ENCODE measurements around the gene BMP7. TPM values are rescaled to one million over a fixed set of nuclear protein-coding genes. Genes with fewer than 3 reads are reported as not detected.

The BMP7 gene
- total RNA-seq, 4 donors from 2014 or later = 4.6 to 7.1 (median 5.6) TPM

- H3K4me1 ChIP-seq = peaks cover 0 to 3% (median 0%) of the 10 kb centered on the region in 4 donors
- H3K36me3 ChIP-seq = no peaks in the 10 kb centered on the region
- no peak overlapping the region for H3K4me3 ChIP-seq
- intact Hi-C loops (cut with DNase I) = no loop called here
- TF ChIP-seq EP300 (IDR thresholded peaks at IDR 0.05) (no peak), POLR2A (IDR thresholded peaks at IDR 0.05; ENCODE audit: low read depth) (no peak), POLR2AphosphoS5 (IDR thresholded peaks at IDR 0.05) (no peak)
- TF ChIP-seq, protein P1, sequence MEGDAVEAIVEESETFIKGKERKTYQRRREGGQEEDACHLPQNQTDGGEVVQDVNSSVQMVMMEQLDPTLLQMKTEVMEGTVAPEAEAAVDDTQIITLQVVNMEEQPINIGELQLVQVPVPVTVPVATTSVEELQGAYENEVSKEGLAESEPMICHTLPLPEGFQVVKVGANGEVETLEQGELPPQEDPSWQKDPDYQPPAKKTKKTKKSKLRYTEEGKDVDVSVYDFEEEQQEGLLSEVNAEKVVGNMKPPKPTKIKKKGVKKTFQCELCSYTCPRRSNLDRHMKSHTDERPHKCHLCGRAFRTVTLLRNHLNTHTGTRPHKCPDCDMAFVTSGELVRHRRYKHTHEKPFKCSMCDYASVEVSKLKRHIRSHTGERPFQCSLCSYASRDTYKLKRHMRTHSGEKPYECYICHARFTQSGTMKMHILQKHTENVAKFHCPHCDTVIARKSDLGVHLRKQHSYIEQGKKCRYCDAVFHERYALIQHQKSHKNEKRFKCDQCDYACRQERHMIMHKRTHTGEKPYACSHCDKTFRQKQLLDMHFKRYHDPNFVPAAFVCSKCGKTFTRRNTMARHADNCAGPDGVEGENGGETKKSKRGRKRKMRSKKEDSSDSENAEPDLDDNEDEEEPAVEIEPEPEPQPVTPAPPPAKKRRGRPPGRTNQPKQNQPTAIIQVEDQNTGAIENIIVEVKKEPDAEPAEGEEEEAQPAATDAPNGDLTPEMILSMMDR (IDR thresholded peaks at IDR 0.05) = no peak
- no peak overlapping the region for H3K27ac ChIP-seq (replicated peaks in 1 of 4)
- WGBS = 81% methylated on average over 8 of the region's 8 CpGs
- peaks cover 0 to 3% (median 0%) of the 10 kb centered on the region in 4 donors for H3K27me3 ChIP-seq
- H3K9me3 ChIP-seq = no peaks in the 10 kb centered on the region
- no peak for DNase-seq (ENCODE audit: extremely low spot score)
Observed at GRCh38 chr20:57155415-57155814, 111.0 kb downstream of the BMP7 start.

DNA sequence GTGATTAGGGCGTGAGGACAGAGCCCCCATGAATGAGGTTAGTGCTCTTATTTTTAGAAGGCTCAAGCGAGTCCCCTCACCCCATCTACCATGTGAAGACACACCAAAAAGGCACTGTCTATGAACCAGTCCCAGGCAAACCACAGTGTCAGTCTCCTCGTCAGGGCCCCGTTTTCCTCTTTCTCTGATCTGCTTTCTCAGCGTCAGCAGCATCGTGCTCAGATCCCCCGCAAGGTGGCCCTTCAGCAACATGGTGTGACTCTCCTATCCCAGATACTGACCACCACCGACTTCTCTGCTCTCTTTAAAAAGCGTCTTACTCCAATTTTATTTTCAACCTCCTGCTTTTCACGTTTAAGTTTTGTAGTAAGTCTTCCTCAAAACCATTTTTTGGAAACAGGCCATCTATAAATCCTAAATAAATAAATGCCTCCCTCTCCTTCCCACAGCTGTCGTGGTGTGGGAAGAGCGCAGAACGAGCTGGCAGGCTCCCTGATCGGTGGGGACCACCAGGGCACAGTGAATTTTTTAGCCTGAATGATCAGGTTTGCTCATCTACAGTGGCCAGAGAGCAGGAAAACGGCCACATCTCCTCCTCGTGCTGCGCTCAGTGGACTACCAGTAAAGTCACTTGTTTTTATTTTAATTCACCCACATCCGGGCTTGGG is 113.1 kb downstream of the BMP7 start:
- no peak for TF ChIP-seq EP300 (IDR thresholded peaks at IDR 0.05)
- TF ChIP-seq, protein P1 (IDR thresholded peaks at IDR 0.05) = no peak
- TF ChIP-seq POLR2AphosphoS5 (IDR thresholded peaks at IDR 0.05) = no peak
- TF ChIP-seq POLR2A (IDR thresholded peaks at IDR 0.05; ENCODE audit: low read depth) = no peak

GRCh38 chr20:57152557-57152956 is 113.9 kb downstream of the BMP7 start:
- intact Hi-C loops (cut with DNase I) = no loop called here

More for the DNA sequence above, 113.1 kb downstream of the BMP7 start:
- H3K27me3 ChIP-seq = no peaks in the 10 kb centered on the region
- intact Hi-C loops (cut with DNase I) = no loop called here
- H3K4me3 ChIP-seq = no peak overlapping the region
- peaks cover 2 to 7% (median 2%) of the 10 kb centered on the region in 4 donors for H3K4me1 ChIP-seq
- H3K9me3 ChIP-seq = no peaks in the 10 kb centered on the region
- H3K27ac ChIP-seq (replicated peaks in 1 of 4) = no peak overlapping the region
- H3K36me3 ChIP-seq = no peaks in the 10 kb centered on the region
- WGBS = 70% methylated on average over 18 of the region's 18 CpGs
- DNase-seq (ENCODE audit: extremely low spot score) = no peak

GRCh38 chr20:57150559-57150958 is 115.9 kb downstream of the BMP7 start:
- DNase-seq (ENCODE audit: extremely low spot score) = no peak
- H3K4me1 ChIP-seq = peaks cover 4 to 10% (median 10%) of the 10 kb centered on the region in 4 donors
- H3K4me3 ChIP-seq = no peak overlapping the region
- peaks cover 0 to 1% (median 0%) of the 10 kb centered on the region in 4 donors for H3K27me3 ChIP-seq
- no peaks in the 10 kb centered on the region for H3K36me3 ChIP-seq
- H3K9me3 ChIP-seq = no peaks in the 10 kb centered on the region
- intact Hi-C loops (cut with DNase I) = no loop called here
- no peak overlapping the region for H3K27ac ChIP-seq (replicated peaks in 1 of 4)
- TF ChIP-seq, protein P1 (IDR thresholded peaks at IDR 0.05) = no peak
- TF ChIP-seq EP300 (IDR thresholded peaks at IDR 0.05) (no peak), POLR2A (IDR thresholded peaks at IDR 0.05; ENCODE audit: low read depth) (no peak), POLR2AphosphoS5 (IDR thresholded peaks at IDR 0.05) (no peak)
- WGBS = 76% methylated on average over 1 of the region's 1 CpG

More at GRCh38 chr20:57152557-57152956, 113.9 kb downstream of the BMP7 start:
- H3K27ac ChIP-seq (replicated peaks in 1 of 4) = no peak overlapping the region
- TF ChIP-seq POLR2A (IDR thresholded peaks at IDR 0.05; ENCODE audit: low read depth) (no peak), EP300 (IDR thresholded peaks at IDR 0.05) (no peak), POLR2AphosphoS5 (IDR thresholded peaks at IDR 0.05) (no peak)
- TF ChIP-seq, protein P1 (IDR thresholded peaks at IDR 0.05) = no peak
- no peak for DNase-seq (ENCODE audit: extremely low spot score)
- no peaks in the 10 kb centered on the region for H3K36me3 ChIP-seq
- peaks cover 7 to 10% (median 10%) of the 10 kb centered on the region in 4 donors for H3K4me1 ChIP-seq
- 73% methylated on average over 2 of the region's 2 CpGs for WGBS
- H3K4me3 ChIP-seq = no peak overlapping the region
- H3K9me3 ChIP-seq = no peaks in the 10 kb centered on the region
- H3K27me3 ChIP-seq = no peaks in the 10 kb centered on the region
